ENCODE data around the gene PPP3CA. TPM values are rescaled to one million over a fixed set of nuclear protein-coding genes. Genes with fewer than 3 reads are reported as not detected.

Gene PPP3CA
- total and polyA plus RNA-seq, 4 experiments from 2014 or later = 5.0 to 41.8 (median 22.9) TPM

GRCh38 chr4:101044766-101045165 is 302.6 kb downstream of the PPP3CA start:
- Mint-ChIP-seq H3K27me3 (no peaks in the 10 kb centered on the region), H3K9me3 (no peaks in the 10 kb centered on the region), H3K36me3 (peaks cover 5 to 9% of the 10 kb centered on the region in 2 donors), H3K4me1 (peaks cover 6 to 23% (median 15%) of the 10 kb centered on the region in 4 donors), H3K4me3 (no peak overlapping the region), H3K27ac (no peak overlapping the region)
- H3K27ac ChIP-seq (ENCODE audit: low read depth, low read length) = no peak overlapping the region
- POLR2A ChIA-PET (ENCODE audit: partially characterized antibody) = no interaction called here
- H3K4me1 ChIP-seq (ENCODE audit: insufficient read depth, low read length) = peaks cover 16% of the 10 kb centered on the region
- no peak for DNase-seq
- CTCF ChIA-PET (ENCODE audit: partially characterized antibody) = interaction anchor here (1.0 kb wide), 1 partner anchor 16 kb away, joined by 3 read pairs; no protein-coding TSS in a partner anchor
- H3K4me3 ChIP-seq (ENCODE audit: low read length in 2 of 2) = no peak overlapping the region
- intact Hi-C loops (cut with micrococcal nuclease) = no loop called here
- no peaks in the 10 kb centered on the region for H3K36me3 ChIP-seq (ENCODE audit: insufficient read depth, low read length)
- H3K9me3 ChIP-seq (ENCODE audit: control insufficient read depth in 1 of 2, low read length in 2 of 2) = no peaks in the 10 kb centered on the region
- H3K27me3 ChIP-seq (ENCODE audit: insufficient read depth, low read length) = no peaks in the 10 kb centered on the region

- Histone ChIP-seq H3K27ac (ENCODE audit: low read depth, low read length) (no peak overlapping the region), H3K36me3 (ENCODE audit: insufficient read depth, low read length) (no peaks in the 10 kb centered on the region), H3K9me3 (ENCODE audit: control insufficient read depth in 1 of 2, low read length in 2 of 2) (no peaks in the 10 kb centered on the region), H3K4me3 (ENCODE audit: low read length in 2 of 2) (no peak overlapping the region), H3K27me3 (ENCODE audit: insufficient read depth, low read length) (no peaks in the 10 kb centered on the region), H3K4me1 (ENCODE audit: insufficient read depth, low read length) (peaks cover 35% of the 10 kb centered on the region)
- no peak for DNase-seq
- H3K4me3 Mint-ChIP-seq = no peak overlapping the region
- intact Hi-C loops (cut with micrococcal nuclease) = no loop called here
- CTCF ChIA-PET (ENCODE audit: partially characterized antibody) = interaction anchor here (1.7 kb wide), 1 partner anchor 9 kb away, joined by 4 read pairs; no protein-coding TSS in a partner anchor
- POLR2A ChIA-PET (ENCODE audit: partially characterized antibody) = no interaction called here
- H3K9me3 Mint-ChIP-seq = no peaks in the 10 kb centered on the region
- H3K36me3 Mint-ChIP-seq = peaks cover 1 to 6% of the 10 kb centered on the region in 2 donors
- H3K27ac Mint-ChIP-seq = no peak overlapping the region
- no peaks in the 10 kb centered on the region for H3K27me3 Mint-ChIP-seq
- H3K4me1 Mint-ChIP-seq = peaks cover 20 to 33% (median 31%) of the 10 kb centered on the region in 4 donors
Observed at GRCh38 chr4:101042847-101043246, 304.5 kb downstream of the PPP3CA start.

- Histone ChIP-seq H3K4me1 (ENCODE audit: insufficient read depth, low read length) (peaks cover 47% of the 10 kb centered on the region), H3K27me3 (ENCODE audit: insufficient read depth, low read length) (no peaks in the 10 kb centered on the region), H3K27ac (ENCODE audit: low read depth, low read length) (no peak overlapping the region), H3K4me3 (ENCODE audit: low read length in 2 of 2) (no peak overlapping the region), H3K36me3 (ENCODE audit: insufficient read depth, low read length) (no peaks in the 10 kb centered on the region), H3K9me3 (ENCODE audit: control insufficient read depth in 1 of 2, low read length in 2 of 2) (no peaks in the 10 kb centered on the region)
- Mint-ChIP-seq H3K4me1 (peaks cover 28 to 48% (median 38%) of the 10 kb centered on the region in 4 donors), H3K27me3 (no peaks in the 10 kb centered on the region), H3K27ac (peak overlapping the region in 1 of 7 donors; percentile 29), H3K4me3 (no peak overlapping the region), H3K36me3 (peaks cover 1 to 5% of the 10 kb centered on the region in 2 donors), H3K9me3 (no peaks in the 10 kb centered on the region)
- ChIA-PET POLR2A (ENCODE audit: partially characterized antibody) (no interaction called here), CTCF (ENCODE audit: partially characterized antibody) (no interaction called here)
- DNase-seq = no peak
- intact Hi-C loops (cut with micrococcal nuclease) = no loop called here
Observed at GRCh38 chr4:101040776-101041175, 306.6 kb downstream of the PPP3CA start.

- Histone ChIP-seq H3K9me3 (ENCODE audit: control insufficient read depth in 1 of 2, low read length in 2 of 2) (no peaks in the 10 kb centered on the region), H3K36me3 (ENCODE audit: insufficient read depth, low read length) (no peaks in the 10 kb centered on the region), H3K27ac (ENCODE audit: low read depth, low read length) (no peak overlapping the region), H3K27me3 (ENCODE audit: insufficient read depth, low read length) (no peaks in the 10 kb centered on the region), H3K4me3 (ENCODE audit: low read length in 2 of 2) (no peak overlapping the region), H3K4me1 (ENCODE audit: insufficient read depth, low read length) (peaks cover 47% of the 10 kb centered on the region)
- Mint-ChIP-seq H3K27ac (peak overlapping the region; percentile 1 to 77 (median 26)), H3K4me1 (peaks cover 31 to 49% (median 38%) of the 10 kb centered on the region in 4 donors), H3K36me3 (peaks cover 4% of the 10 kb centered on the region in 2 donors), H3K27me3 (no peaks in the 10 kb centered on the region), H3K9me3 (no peaks in the 10 kb centered on the region), H3K4me3 (peak overlapping the region; percentile 14 to 85 (median 54))
- ChIA-PET POLR2A (ENCODE audit: partially characterized antibody) (interaction anchor here (0.7 to 6.5 kb wide), 4 partner anchors 12 to 308 kb away, joined by 3 to 51 read pairs (median 4); partner anchors contain the start of gene PPP3CA), CTCF (ENCODE audit: partially characterized antibody) (interaction anchor here (0.9 to 1.3 kb wide), 4 partner anchors 12 to 20 kb away, joined by 3 to 7 read pairs (median 4); no protein-coding TSS in a partner anchor)
- intact Hi-C loops (cut with micrococcal nuclease) = loop anchor here (5.0 to 10.0 kb wide), 2 partner anchors 132 to 945 kb away; no protein-coding TSS in a partner anchor
- peak; percentile 58 to 80 (median 66) for DNase-seq
Observed at GRCh38 chr4:101039367-101039766, 308.0 kb downstream of the PPP3CA start.

- H3K9me3 Mint-ChIP-seq = no peaks in the 10 kb centered on the region
- no peaks in the 10 kb centered on the region for H3K27me3 ChIP-seq (ENCODE audit: insufficient read depth, low read length)
- H3K4me1 Mint-ChIP-seq = peaks cover 35 to 48% (median 41%) of the 10 kb centered on the region in 4 donors
- POLR2A ChIA-PET (ENCODE audit: partially characterized antibody) = interaction anchor here (0.7 to 6.5 kb wide), 4 partner anchors 10 to 309 kb away, joined by 3 to 51 read pairs (median 4); partner anchors contain the start of gene PPP3CA
- H3K9me3 ChIP-seq (ENCODE audit: control insufficient read depth in 1 of 2, low read length in 2 of 2) = no peaks in the 10 kb centered on the region
- intact Hi-C loops (cut with micrococcal nuclease) = loop anchor here (1.0 to 10.0 kb wide), 3 partner anchors 18 to 943 kb away; no protein-coding TSS in a partner anchor
- H3K27ac ChIP-seq (ENCODE audit: low read depth, low read length) = no peak overlapping the region
- H3K36me3 ChIP-seq (ENCODE audit: insufficient read depth, low read length) = no peaks in the 10 kb centered on the region
- H3K4me3 Mint-ChIP-seq = peak overlapping the region in 7 of 8 donors; percentile 4 to 85 (median 72)
- peaks cover 4 to 6% of the 10 kb centered on the region in 2 donors for H3K36me3 Mint-ChIP-seq
- CTCF ChIA-PET (ENCODE audit: partially characterized antibody) = interaction anchor here (1.1 to 2.2 kb wide), 3 partner anchors 12 to 19 kb away, joined by 4 to 11 read pairs (median 7); no protein-coding TSS in a partner anchor
- H3K27ac Mint-ChIP-seq = peak overlapping the region; percentile 67 to 90 (median 77)
- no peaks in the 10 kb centered on the region for H3K27me3 Mint-ChIP-seq
- peak in 4 of 5 donors; percentile 9 to 39 (median 36) for DNase-seq
- peaks cover 47% of the 10 kb centered on the region for H3K4me1 ChIP-seq (ENCODE audit: insufficient read depth, low read length)
- no peak overlapping the region for H3K4me3 ChIP-seq (ENCODE audit: low read length in 2 of 2)
Observed at GRCh38 chr4:101037938-101038413, 309.4 kb downstream of the PPP3CA start.

GRCh38 chr4:101037249-101037648 is 310.1 kb downstream of the PPP3CA start:
- Mint-ChIP-seq H3K36me3 (peaks cover 6 to 7% of the 10 kb centered on the region in 2 donors), H3K4me1 (peaks cover 33 to 45% (median 39%) of the 10 kb centered on the region in 4 donors), H3K27me3 (no peaks in the 10 kb centered on the region), H3K4me3 (no peak overlapping the region), H3K9me3 (no peaks in the 10 kb centered on the region), H3K27ac (no peak overlapping the region)
- Histone ChIP-seq H3K36me3 (ENCODE audit: insufficient read depth, low read length) (no peaks in the 10 kb centered on the region), H3K27ac (ENCODE audit: low read depth, low read length) (no peak overlapping the region), H3K9me3 (ENCODE audit: control insufficient read depth in 1 of 2, low read length in 2 of 2) (no peaks in the 10 kb centered on the region), H3K4me1 (ENCODE audit: insufficient read depth, low read length) (peaks cover 46% of the 10 kb centered on the region), H3K4me3 (ENCODE audit: low read length in 2 of 2) (no peak overlapping the region), H3K27me3 (ENCODE audit: insufficient read depth, low read length) (no peaks in the 10 kb centered on the region)
- intact Hi-C loops (cut with micrococcal nuclease) = loop anchor here (5.0 to 10.0 kb wide), 2 partner anchors 130 to 942 kb away; no protein-coding TSS in a partner anchor
- ChIA-PET POLR2A (ENCODE audit: partially characterized antibody) (interaction anchor here (1.1 to 6.5 kb wide), 2 partner anchors 11 to 17 kb away, joined by 3 to 51 read pairs; no protein-coding TSS in a partner anchor), CTCF (ENCODE audit: partially characterized antibody) (interaction anchor here (2.2 kb wide), 1 partner anchor 12 kb away, joined by 11 read pairs; no protein-coding TSS in a partner anchor)
- no peak for DNase-seq

- H3K4me3 ChIP-seq (ENCODE audit: low read length in 2 of 2) = no peak overlapping the region
- no peaks in the 10 kb centered on the region for H3K27me3 ChIP-seq (ENCODE audit: insufficient read depth, low read length)
- Mint-ChIP-seq H3K36me3 (peaks cover 11 to 20% of the 10 kb centered on the region in 2 donors), H3K27ac (peak overlapping the region in 3 of 7 donors; percentile 1 to 9 (median 9)), H3K9me3 (no peaks in the 10 kb centered on the region), H3K4me1 (peaks cover 30 to 40% (median 34%) of the 10 kb centered on the region in 4 donors), H3K4me3 (no peak overlapping the region), H3K27me3 (no peaks in the 10 kb centered on the region)
- H3K27ac ChIP-seq (ENCODE audit: low read depth, low read length) = no peak overlapping the region
- no peaks in the 10 kb centered on the region for H3K9me3 ChIP-seq (ENCODE audit: control insufficient read depth in 1 of 2, low read length in 2 of 2)
- H3K36me3 ChIP-seq (ENCODE audit: insufficient read depth, low read length) = no peaks in the 10 kb centered on the region
- POLR2A ChIA-PET (ENCODE audit: partially characterized antibody) = interaction anchor here (6.5 kb wide), 1 partner anchor 15 kb away, joined by 51 read pairs; no protein-coding TSS in a partner anchor
- peaks cover 38% of the 10 kb centered on the region for H3K4me1 ChIP-seq (ENCODE audit: insufficient read depth, low read length)
- CTCF ChIA-PET (ENCODE audit: partially characterized antibody) = interaction anchor here (2.2 kb wide), 1 partner anchor 10 kb away, joined by 11 read pairs; no protein-coding TSS in a partner anchor
- no peak for DNase-seq
- intact Hi-C loops (cut with micrococcal nuclease) = loop anchor here (5.0 to 10.0 kb wide), 2 partner anchors 128 to 941 kb away; no protein-coding TSS in a partner anchor
Observed at GRCh38 chr4:101035487-101035886, 311.8 kb downstream of the PPP3CA start.

All from CD4-positive, alpha-beta memory T cell (primary cell).